Fibroblast of villous mesenchyme (primary cell): Measurements from ENCODE around the gene ERH. TPM values are rescaled to one million over a fixed set of nuclear protein-coding genes. Genes with fewer than 3 reads are reported as not detected.

Experiments used
- DNase-seq: peaks from one replicate; pipeline ENCODE4 v3.0.0-alpha.2; 2010; ENCODE audit warnings: low read depth
- H3K4me3 ChIP-seq: 2 replicates; pipeline ENCODE4 v1.5.1; 2011; ENCODE audit warnings: low read depth, mild to moderate bottlenecking, low read length
- total RNA-seq: library from RNA; depleted of rRNA; stranded (reverse); fragments of >200 nt; gene quantifications from 2 replicates; pipeline ENCODE4 v1.2.3, GENCODE V29; 2012
- TF ChIP-seq, protein P1 (sequence below): IDR thresholded peaks from 2 replicates; pipeline ENCODE4 v1.5.1; 2012; ENCODE audit warnings: low read depth, mild to moderate bottlenecking, low read length; ENCODE audit not compliant: insufficient read depth

ERH gene
- total RNA-seq, 1 donor, result 121 TPM

DNA sequence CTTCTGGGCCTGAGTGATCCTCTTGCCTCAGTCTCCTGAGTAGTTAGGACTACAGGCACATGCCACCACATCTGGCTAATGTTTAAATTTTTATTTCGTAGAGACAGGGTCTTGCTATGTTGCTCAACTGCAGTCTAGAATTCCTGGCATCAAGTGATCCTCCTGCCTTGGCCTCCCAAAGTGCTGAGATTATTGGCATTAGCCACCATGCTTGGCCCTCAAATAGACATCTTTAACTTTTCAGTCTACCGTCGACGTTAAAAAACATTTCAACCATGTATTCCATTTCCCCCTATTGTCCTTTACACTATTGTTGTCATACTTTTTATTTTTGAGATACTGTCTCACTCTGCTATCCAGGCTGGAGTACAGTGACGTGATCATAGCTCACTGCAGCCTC is 22.4 kb downstream of the ERH start:
- TF ChIP-seq, protein P1, sequence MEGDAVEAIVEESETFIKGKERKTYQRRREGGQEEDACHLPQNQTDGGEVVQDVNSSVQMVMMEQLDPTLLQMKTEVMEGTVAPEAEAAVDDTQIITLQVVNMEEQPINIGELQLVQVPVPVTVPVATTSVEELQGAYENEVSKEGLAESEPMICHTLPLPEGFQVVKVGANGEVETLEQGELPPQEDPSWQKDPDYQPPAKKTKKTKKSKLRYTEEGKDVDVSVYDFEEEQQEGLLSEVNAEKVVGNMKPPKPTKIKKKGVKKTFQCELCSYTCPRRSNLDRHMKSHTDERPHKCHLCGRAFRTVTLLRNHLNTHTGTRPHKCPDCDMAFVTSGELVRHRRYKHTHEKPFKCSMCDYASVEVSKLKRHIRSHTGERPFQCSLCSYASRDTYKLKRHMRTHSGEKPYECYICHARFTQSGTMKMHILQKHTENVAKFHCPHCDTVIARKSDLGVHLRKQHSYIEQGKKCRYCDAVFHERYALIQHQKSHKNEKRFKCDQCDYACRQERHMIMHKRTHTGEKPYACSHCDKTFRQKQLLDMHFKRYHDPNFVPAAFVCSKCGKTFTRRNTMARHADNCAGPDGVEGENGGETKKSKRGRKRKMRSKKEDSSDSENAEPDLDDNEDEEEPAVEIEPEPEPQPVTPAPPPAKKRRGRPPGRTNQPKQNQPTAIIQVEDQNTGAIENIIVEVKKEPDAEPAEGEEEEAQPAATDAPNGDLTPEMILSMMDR, result no peak
- no peak for DNase-seq
- H3K4me3 ChIP-seq, result no peak overlapping the region

DNA sequence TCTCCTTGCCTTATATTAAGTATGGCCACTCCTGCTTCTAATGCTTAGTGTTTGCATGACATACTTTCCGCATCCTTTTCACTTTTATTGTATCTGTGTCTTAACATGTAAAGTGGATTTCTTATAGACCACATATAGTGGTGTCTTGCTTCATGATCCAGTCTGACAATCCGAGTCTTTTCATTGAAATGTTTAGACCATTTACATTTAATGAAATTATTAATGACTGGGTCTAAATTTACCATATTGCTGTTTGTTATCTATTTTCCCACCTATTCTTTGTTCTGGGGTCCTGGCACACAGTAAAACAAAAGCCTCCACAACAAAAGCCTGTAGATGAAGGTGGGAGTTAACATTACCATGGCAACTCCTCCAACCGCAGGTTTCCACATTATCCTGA is 22.9 kb downstream of the ERH start:
- TF ChIP-seq, protein P1, result no peak
- no peak for DNase-seq
- H3K4me3 ChIP-seq, result no peak overlapping the region

DNA sequence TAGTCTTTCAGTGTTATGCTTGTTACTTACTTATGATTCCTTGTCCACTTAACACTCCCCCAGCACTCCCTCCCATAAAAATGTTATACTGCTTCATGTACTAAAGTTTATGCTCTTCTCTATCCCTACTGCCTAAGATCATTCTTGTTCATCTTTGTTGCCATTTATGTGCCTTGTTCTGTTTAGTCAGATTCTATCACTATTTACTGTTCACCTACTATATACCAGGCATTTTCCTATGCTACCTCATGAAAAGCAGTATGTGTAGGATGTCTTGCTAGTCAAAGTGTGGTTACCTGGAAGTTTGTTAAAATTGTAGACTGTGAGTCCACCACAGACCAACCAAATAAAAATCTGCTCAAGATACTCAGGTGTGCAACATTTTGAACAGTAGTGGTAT is 23.9 kb downstream of the ERH start:
- TF ChIP-seq, protein P1, result no peak
- no peak overlapping the region for H3K4me3 ChIP-seq
- no peak for DNase-seq

DNA sequence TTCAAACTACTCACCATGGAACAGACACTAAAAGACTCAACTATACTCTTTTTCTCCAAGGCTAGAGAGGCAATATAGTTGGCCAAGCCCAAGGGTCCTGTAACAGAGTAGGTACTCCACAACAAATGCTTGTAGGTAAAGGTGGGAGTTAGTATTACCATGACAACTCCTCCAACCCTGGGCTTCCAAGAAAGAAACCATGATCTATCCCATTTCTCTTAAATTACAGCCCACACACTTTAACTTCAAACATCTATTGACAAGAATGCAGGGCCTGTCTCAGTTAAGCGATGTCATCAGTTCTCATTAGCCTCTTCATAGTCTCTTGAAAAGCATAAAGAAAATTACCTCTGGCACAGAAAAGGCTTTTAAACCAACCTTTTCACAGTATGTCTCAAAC is 25.0 kb downstream of the ERH start:
- TF ChIP-seq, protein P1, result no peak
- DNase-seq, result no peak
- H3K4me3 ChIP-seq, result no peak overlapping the region

DNA sequence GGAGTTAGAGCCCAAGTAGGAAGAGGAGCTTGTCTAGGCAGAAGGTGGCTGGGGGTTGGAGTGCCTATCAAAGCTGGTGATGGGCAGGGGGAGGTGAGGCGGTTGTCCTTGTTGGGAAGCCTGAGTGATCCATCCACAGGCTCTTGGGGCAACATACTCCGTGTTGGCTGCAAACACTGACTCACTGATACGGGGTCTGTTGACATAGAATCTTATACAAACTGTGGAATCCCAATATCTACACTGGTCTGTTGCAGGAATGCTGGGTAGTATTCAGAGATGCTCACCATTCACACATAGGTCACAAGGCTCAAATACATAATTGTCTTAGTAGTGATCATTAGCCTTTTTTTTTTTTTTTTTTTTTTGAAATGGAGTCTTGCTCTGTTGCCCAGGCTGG is 26.0 kb downstream of the ERH start:
- no peak overlapping the region for H3K4me3 ChIP-seq
- DNase-seq, result no peak
- TF ChIP-seq, protein P1, result no peak

DNA sequence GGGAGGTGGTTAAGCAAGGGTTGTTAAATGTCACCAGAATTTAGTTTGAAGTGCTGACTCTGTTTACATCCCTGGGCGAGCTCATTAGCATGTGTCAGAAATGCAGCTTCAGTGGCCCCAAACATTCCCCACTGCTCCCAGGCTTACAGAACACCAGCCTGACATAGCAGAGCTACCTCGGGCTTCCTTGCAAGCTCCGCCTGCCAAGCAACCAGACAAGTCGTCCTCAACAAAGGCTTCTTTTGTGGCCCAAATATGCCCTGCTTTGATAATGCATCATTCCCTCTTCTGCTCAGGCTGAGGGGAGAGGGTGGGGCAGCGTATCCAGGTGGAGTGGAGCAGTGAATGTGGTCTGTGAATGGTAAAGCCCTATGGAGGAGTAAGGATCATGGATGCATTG is 28.0 kb downstream of the ERH start:
- no peak overlapping the region for H3K4me3 ChIP-seq
- TF ChIP-seq, protein P1, result no peak
- no peak for DNase-seq

DNA sequence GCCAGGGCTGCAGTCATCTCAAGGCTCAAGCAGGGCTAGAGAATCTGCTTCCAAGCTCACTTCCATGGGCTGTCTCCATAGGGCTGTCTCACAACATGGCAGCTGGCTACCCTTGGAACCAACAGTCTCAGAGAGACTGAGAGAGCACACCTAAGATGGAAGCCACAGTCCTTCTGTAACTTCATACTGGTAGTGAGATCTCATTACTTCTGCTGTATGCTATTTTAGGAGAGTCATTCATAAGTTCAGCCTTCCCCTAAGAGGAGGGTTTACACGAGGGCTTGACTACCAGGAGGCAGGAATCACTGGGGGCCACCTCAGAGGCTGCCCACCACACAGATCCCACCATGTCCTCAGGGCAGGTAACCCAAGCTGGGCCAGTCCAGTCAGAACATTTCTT is 29.7 kb downstream of the ERH start:
- no peak overlapping the region for H3K4me3 ChIP-seq
- TF ChIP-seq, protein P1, result no peak
- no peak for DNase-seq
